GM23338 (cell line): ENCODE data around the gene ASIC3. TPM values are rescaled to one million over a fixed set of nuclear protein-coding genes. Genes with fewer than 3 reads are reported as not detected.

Experiments
- ATAC-seq: fragments of 200-7000 bp; cut with Tn5 transposase; 3 replicates; pipeline ENCODE4 v1.9.1; 2020
- DNase-seq: peaks from one replicate; pipeline ENCODE4 v3.0.0-alpha.2; 2015; ENCODE audit warnings: low spot score
- H2AFZ ChIP-seq: fragments of 200-600 bp; sonication (generic); 2 replicates; pipeline ENCODE4 v1.8.0; 2016; ENCODE audit warnings: antibody characterized with exemption, mild to moderate bottlenecking, moderate library complexity
- H3F3A ChIP-seq: fragments of 200-600 bp; sonication (generic); replicated peaks from 2 replicates; pipeline ENCODE4 v1.8.0; 2017; ENCODE audit warnings: antibody characterized with exemption, mixed run types, low read depth
- H3K27ac ChIP-seq: fragments of 200-600 bp; sonication (generic); 2 replicates; pipeline ENCODE4 v1.6.1; 2016; ENCODE audit warnings: low read depth
- H3K27me3 ChIP-seq: fragments of 200-600 bp; sonication (generic); 2 replicates; pipeline ENCODE4 v1.8.0; 2016; ENCODE audit warnings: mild to moderate bottlenecking, mixed run types, moderate library complexity; ENCODE audit not compliant: insufficient read depth
- H3K36me3 ChIP-seq: fragments of 200-600 bp; sonication (generic); 2 replicates; pipeline ENCODE4 v1.8.0; 2016; ENCODE audit warnings: mild to moderate bottlenecking; ENCODE audit not compliant: insufficient read depth
- H3K4me1 ChIP-seq: fragments of 200-600 bp; sonication (generic); 2 replicates; pipeline ENCODE4 v1.8.0; 2016; ENCODE audit warnings: mild to moderate bottlenecking, moderate library complexity; ENCODE audit not compliant: insufficient read depth
- H3K4me2 ChIP-seq: fragments of 200-600 bp; sonication (generic); 2 replicates; pipeline ENCODE4 v1.7.1; 2017; ENCODE audit warnings: mixed run types
- H3K4me3 ChIP-seq: fragments of 200-600 bp; sonication (generic); 2 replicates; pipeline ENCODE4 v1.6.1; 2016; ENCODE audit warnings: mixed run types
- H3K79me2 ChIP-seq: fragments of 200-600 bp; sonication (generic); replicated peaks from 2 replicates; pipeline ENCODE4 v1.8.0; 2017; ENCODE audit warnings: mild to moderate bottlenecking; ENCODE audit not compliant: insufficient read depth
- H3K9me2 ChIP-seq: fragments of 200-600 bp; sonication (generic); 2 replicates; pipeline ENCODE4 v1.8.0; 2017; ENCODE audit not compliant: insufficient read depth
- H4K20me1 ChIP-seq: fragments of 200-600 bp; sonication (generic); replicated peaks from 2 replicates; pipeline ENCODE4 v1.8.0; 2017; ENCODE audit warnings: mild to moderate bottlenecking; ENCODE audit not compliant: insufficient read depth
- H3K27ac Mint-ChIP-seq: 2 replicates; pipeline ENCODE4 v1.8.0; 2020; ENCODE audit warnings: inconsistent platforms, mild to moderate bottlenecking, moderate library complexity, mixed read lengths
- H3K27me3 Mint-ChIP-seq: 3 replicates; pipeline ENCODE4 v1.8.0; 2022; ENCODE audit warnings: low read depth, mild to moderate bottlenecking, moderate library complexity, mixed read lengths, inconsistent platforms; ENCODE audit not compliant: insufficient read depth, poor library complexity
- H3K36me3 Mint-ChIP-seq: 3 replicates; pipeline ENCODE4 v1.8.0; 2021; ENCODE audit warnings: low read depth, mild to moderate bottlenecking, inconsistent platforms, moderate library complexity, mixed read lengths
- H3K4me1 Mint-ChIP-seq: 3 replicates; pipeline ENCODE4 v1.8.0; 2020; ENCODE audit warnings: mild to moderate bottlenecking, inconsistent platforms, mixed read lengths
- H3K4me3 Mint-ChIP-seq: 3 replicates; pipeline ENCODE4 v1.8.0; 2021; ENCODE audit warnings: moderate library complexity, mild to moderate bottlenecking, inconsistent platforms, mixed read lengths
- H3K9me3 Mint-ChIP-seq: 3 replicates; pipeline ENCODE4 v1.8.0; 2020; ENCODE audit warnings: moderate library complexity, mild to moderate bottlenecking, inconsistent platforms, mixed read lengths
- CREB1 ChIP-seq: fragments of 250-450 bp; sonication (Bioruptor Pico); IDR thresholded peaks from 2 replicates; pipeline ENCODE4 v1.5.0; 2020; ENCODE audit warnings: low read depth, mild to moderate bottlenecking, moderate library complexity
- CTCF ChIP-seq, 2 experiments: fragments of 200-600 bp in 1 of 2; sonication (generic) in 1 of 2; conservative IDR thresholded peaks; 2 replicates each; pipeline versions ENCODE4 v1.5.1 to v1.6.1; 2016 to 2017; ENCODE audit warnings: antibody characterized with exemption in 2 of 2, low read depth in 2 of 2, mild to moderate bottlenecking in 2 of 2, moderate library complexity in 1 of 2
- NANOG ChIP-seq: IDR thresholded peaks from 2 replicates; pipeline ENCODE4 v1.6.1; 2016; ENCODE audit warnings: antibody characterized with exemption, borderline replicate concordance
- POLR2AphosphoS5 ChIP-seq: IDR thresholded peaks from 2 replicates; pipeline ENCODE4 v1.6.1; 2016; ENCODE audit warnings: antibody characterized with exemption, low read depth
- STAT1 ChIP-seq: IDR thresholded peaks from one replicate; pipeline ENCODE4 v1.6.1; 2016; ENCODE audit warnings: antibody characterized with exemption; ENCODE audit not compliant: unreplicated experiment
- ZNF331 ChIP-seq: fragments of 250-450 bp; sonication (Bioruptor Pico); IDR thresholded peaks from 2 replicates; pipeline ENCODE4 v1.5.0; 2020; ENCODE audit warnings: low read depth, mild to moderate bottlenecking, moderate library complexity
- ZNF462 ChIP-seq: fragments of 250-450 bp; sonication (Bioruptor Pico); IDR thresholded peaks from 2 replicates; pipeline ENCODE4 v1.5.0; 2020; ENCODE audit warnings: mild to moderate bottlenecking, moderate library complexity
- polyA plus RNA-seq: library from polyadenylated mRNA; unstranded; fragments of >200 nt; fragmentation: Nextera tagmentation; extraction: Ambion mirVana; gene quantifications from 2 replicates; pipeline ENCODE4 v1.2.1, GENCODE V29; 2016
- total RNA-seq: library from RNA; depleted of rRNA; stranded (reverse); fragments of >200 nt; shearing (Covaris generic); gene quantifications from 2 replicates; pipeline ENCODE4 v1.2.3, GENCODE V29; 2014

Gene ASIC3
- total and polyA plus RNA-seq, 2 experiments from 2014 or later: 0.87 to 0.90 TPM

GRCh38 chr7:151045262-151045661, 3.1 kb upstream of the ASIC3 start:
- Histone ChIP-seq H2AFZ (no peak overlapping the region), H3K27ac (no peak overlapping the region), H3K9me2 (no peaks in the 10 kb centered on the region), H3K4me2 (no peak overlapping the region), H3K27me3 (peaks cover 10% of the 10 kb centered on the region), H3K4me3 (no peak overlapping the region), H3K4me1 (no peaks in the 10 kb centered on the region), H3K79me2 (no peaks in the 10 kb centered on the region), H3K36me3 (no peaks in the 10 kb centered on the region), H4K20me1 (no peaks in the 10 kb centered on the region), H3F3A (no peaks in the 10 kb centered on the region)
- Mint-ChIP-seq H3K4me3 (no peak overlapping the region), H3K27me3 (peaks cover 16% of the 10 kb centered on the region), H3K27ac (no peak overlapping the region), H3K4me1 (peaks cover 4% of the 10 kb centered on the region), H3K9me3 (no peaks in the 10 kb centered on the region), H3K36me3 (no peaks in the 10 kb centered on the region; the same call in 2 of the 3 replicates)
- TF ChIP-seq NANOG (no peak), STAT1 (no peak), POLR2AphosphoS5 (no peak), CTCF (conservative IDR thresholded peaks at IDR 0.05; ENCODE audit: low read depth in 2 of 2) (no peak), ZNF331 (CRISPR knock-in tag) (no peak), CREB1 (CRISPR knock-in tag) (no peak), ZNF462 (no peak)
- ATAC-seq (no peak), DNase-seq (no peak)
